ENCODE data around the gene CXCR6.

CXCR6 gene

GRCh38 chr3:45943207-45943846 is at the start of gene CXCR6:
CXCR6 (plus strand) TSS chr3:45943464; CDS start chr3:45946482, 3,018 bp downstream.
- DNase-seq (ENCODE audit: low read depth) = no peak

- no peak for DNase-seq (ENCODE audit: low read depth)
Observed at GRCh38 chr3:45894015-45894414, 49.2 kb upstream of the CXCR6 start.

- DNase-seq (ENCODE audit: low read depth) = no peak
Observed at GRCh38 chr3:45895686-45896468, 47.4 kb upstream of the CXCR6 start.

- peak; percentile 6 for DNase-seq (ENCODE audit: low read depth)
Observed at GRCh38 chr3:45896956-45897355, 46.3 kb upstream of the CXCR6 start.

GRCh38 chr3:45904931-45905330 is 38.3 kb upstream of the CXCR6 start:
- DNase-seq (ENCODE audit: low read depth) = no peak

- DNase-seq (ENCODE audit: low read depth) = no peak
Observed at GRCh38 chr3:45905755-45906154, 37.5 kb upstream of the CXCR6 start.

- no peak for DNase-seq (ENCODE audit: low read depth)
Observed at GRCh38 chr3:45906681-45907407, 36.4 kb upstream of the CXCR6 start.

- DNase-seq (ENCODE audit: low read depth) = no peak
Observed at GRCh38 chr3:45907769-45908705, 35.2 kb upstream of the CXCR6 start.

- DNase-seq (ENCODE audit: low read depth) = no peak
Observed at GRCh38 chr3:45908761-45909160, 34.5 kb upstream of the CXCR6 start.

GRCh38 chr3:45909542-45909941 is 33.7 kb upstream of the CXCR6 start:
- DNase-seq (ENCODE audit: low read depth) = no peak

- DNase-seq (ENCODE audit: low read depth) = no peak
Observed at GRCh38 chr3:45910892-45911291, 32.4 kb upstream of the CXCR6 start.

GRCh38 chr3:45911511-45912226 is 31.6 kb upstream of the CXCR6 start:
- no peak for DNase-seq (ENCODE audit: low read depth)

- no peak for DNase-seq (ENCODE audit: low read depth)
Observed at GRCh38 chr3:45912435-45912834, 30.8 kb upstream of the CXCR6 start.

GRCh38 chr3:45914362-45915058 is 28.8 kb upstream of the CXCR6 start:
- no peak for DNase-seq (ENCODE audit: low read depth)

GRCh38 chr3:45915059-45915439 is 28.2 kb upstream of the CXCR6 start:
- DNase-seq (ENCODE audit: low read depth) = no peak

- DNase-seq (ENCODE audit: low read depth) = peak; percentile 63
Observed at GRCh38 chr3:45915518-45916231, 27.6 kb upstream of the CXCR6 start.

GRCh38 chr3:45917146-45917898 is 25.9 kb upstream of the CXCR6 start:
- DNase-seq (ENCODE audit: low read depth) = no peak

GRCh38 chr3:45921158-45922038 is 21.9 kb upstream of the CXCR6 start:
- DNase-seq (ENCODE audit: low read depth) = no peak
